ENCODE data around the gene NKTR.
A peak's percentile ranks its signal among the peaks of the same experiment; 100 is the strongest.

NKTR gene

DNA sequence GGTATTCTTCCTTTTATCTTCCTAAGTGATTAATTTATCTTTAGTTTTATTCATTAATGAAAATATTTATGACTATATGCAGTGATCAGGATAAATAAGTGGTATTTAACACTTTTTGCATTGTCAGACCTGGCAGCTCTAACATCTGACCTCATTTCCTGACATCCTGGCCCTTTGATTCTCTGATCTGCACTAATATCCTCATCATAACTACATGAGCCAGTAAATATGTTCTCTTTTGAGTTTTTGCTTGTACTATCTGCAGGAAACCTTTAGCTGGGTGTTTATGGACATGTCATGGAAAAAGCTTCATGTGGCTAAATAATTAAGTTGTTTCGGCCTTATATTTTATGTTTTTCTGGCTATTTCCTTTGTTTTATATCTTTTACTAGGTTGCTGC lies 10.5 kb downstream of the NKTR start:
- H3K4me3 ChIP-seq (replicated peaks; ENCODE audit: low read depth, low read length) = no peak overlapping the region
- TF ChIP-seq, protein P1, sequence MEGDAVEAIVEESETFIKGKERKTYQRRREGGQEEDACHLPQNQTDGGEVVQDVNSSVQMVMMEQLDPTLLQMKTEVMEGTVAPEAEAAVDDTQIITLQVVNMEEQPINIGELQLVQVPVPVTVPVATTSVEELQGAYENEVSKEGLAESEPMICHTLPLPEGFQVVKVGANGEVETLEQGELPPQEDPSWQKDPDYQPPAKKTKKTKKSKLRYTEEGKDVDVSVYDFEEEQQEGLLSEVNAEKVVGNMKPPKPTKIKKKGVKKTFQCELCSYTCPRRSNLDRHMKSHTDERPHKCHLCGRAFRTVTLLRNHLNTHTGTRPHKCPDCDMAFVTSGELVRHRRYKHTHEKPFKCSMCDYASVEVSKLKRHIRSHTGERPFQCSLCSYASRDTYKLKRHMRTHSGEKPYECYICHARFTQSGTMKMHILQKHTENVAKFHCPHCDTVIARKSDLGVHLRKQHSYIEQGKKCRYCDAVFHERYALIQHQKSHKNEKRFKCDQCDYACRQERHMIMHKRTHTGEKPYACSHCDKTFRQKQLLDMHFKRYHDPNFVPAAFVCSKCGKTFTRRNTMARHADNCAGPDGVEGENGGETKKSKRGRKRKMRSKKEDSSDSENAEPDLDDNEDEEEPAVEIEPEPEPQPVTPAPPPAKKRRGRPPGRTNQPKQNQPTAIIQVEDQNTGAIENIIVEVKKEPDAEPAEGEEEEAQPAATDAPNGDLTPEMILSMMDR (IDR thresholded peaks at IDR 0.05; ENCODE audit: low read length, missing control alignments) = no peak
- DNase-seq (ENCODE audit: low read depth) = no peak

DNA sequence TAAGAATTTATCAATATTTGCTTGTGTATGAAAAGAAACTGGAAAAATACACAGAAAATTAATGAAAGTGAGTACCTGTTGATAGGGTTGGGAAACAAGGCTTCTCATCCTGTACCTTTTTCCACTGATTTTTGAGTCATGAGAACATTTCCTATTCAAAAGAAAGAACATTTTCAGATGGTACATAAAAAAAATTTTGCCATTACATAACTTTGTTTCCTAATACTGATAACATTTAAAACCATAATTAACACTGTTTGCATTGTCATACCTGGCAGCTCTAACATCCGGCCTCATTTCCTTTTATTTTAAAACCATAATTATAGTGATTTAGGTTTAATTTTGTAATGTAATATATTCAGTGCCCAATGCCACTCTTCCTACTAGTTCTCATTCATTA lies 11.7 kb downstream of the NKTR start:
- no peak overlapping the region for H3K4me3 ChIP-seq (replicated peaks; ENCODE audit: low read depth, low read length)
- TF ChIP-seq, protein P1 (IDR thresholded peaks at IDR 0.05; ENCODE audit: low read length, missing control alignments) = no peak
- no peak for DNase-seq (ENCODE audit: low read depth)

GRCh38 chr3:42612928-42613327 lies 12.4 kb downstream of the NKTR start:
- H3K4me3 ChIP-seq (replicated peaks; ENCODE audit: low read depth, low read length) = no peak overlapping the region
- DNase-seq (ENCODE audit: low read depth) = no peak
- TF ChIP-seq, protein P1 (IDR thresholded peaks at IDR 0.05; ENCODE audit: low read length, missing control alignments) = no peak

DNA sequence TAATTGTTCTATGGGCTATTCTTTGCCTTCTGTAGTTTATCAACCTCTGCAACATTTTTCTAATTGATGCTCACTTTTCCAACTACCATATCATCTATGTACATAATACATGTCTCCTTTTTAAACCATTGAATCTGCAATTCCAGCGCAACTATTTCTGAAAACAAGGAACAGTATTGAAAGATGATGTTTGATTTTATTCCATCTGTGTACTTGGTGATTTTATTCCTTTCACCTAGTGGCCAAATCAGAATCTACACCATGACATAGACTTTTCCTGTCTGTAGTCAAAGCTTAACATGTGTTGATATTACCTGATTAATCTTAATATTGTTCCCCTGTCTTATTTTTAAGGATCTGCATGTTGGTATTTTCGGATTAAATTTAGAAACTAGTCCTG lies 13.0 kb downstream of the NKTR start:
- TF ChIP-seq, protein P1 (IDR thresholded peaks at IDR 0.05; ENCODE audit: low read length, missing control alignments) = peak; percentile 47
- no peak overlapping the region for H3K4me3 ChIP-seq (replicated peaks; ENCODE audit: low read depth, low read length)
- no peak for DNase-seq (ENCODE audit: low read depth)

DNA sequence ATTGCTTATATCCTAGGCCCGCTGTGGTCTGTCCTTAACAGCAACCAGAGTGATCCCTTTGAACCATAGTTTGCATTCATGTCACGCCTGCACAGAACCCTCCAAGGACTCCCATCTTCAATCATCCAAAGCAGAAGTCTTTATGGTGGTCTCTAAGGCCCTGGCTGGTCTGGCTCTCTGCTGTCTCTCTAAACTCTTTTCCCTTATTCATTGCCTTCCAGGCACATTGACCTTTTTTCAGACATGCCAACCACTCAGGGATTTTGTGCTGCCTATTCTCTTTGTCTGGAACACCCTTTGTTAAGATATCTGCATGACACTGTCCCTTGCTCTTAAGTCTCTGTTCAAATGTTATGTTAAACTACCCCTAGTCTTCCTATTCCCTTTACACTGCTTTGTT lies 31.1 kb downstream of the NKTR start:
- H3K4me3 ChIP-seq (replicated peaks; ENCODE audit: low read depth, low read length) = no peak overlapping the region
- TF ChIP-seq, protein P1 (IDR thresholded peaks at IDR 0.05; ENCODE audit: low read length, missing control alignments) = no peak
- no peak for DNase-seq (ENCODE audit: low read depth)

DNA sequence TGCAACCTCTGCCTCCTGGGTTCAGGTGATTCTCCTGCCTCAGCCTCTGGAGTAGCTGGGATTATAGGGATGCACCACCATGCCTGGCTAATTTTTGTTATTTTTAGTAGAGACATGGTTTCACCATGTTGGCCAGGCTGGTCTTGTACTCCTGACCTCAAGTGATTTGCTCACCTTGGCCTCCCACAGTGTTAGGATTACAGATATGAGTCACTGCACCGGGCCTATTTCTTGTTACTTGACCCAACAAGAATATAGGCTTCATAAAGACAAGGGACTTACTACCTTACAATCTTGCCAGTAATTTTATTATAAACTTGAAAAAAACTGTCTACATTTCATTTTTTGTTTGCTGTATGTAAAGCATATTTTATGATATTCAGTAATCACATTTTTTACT lies 31.7 kb downstream of the NKTR start:
- peak; percentile 23 for DNase-seq (ENCODE audit: low read depth)
- H3K4me3 ChIP-seq (replicated peaks; ENCODE audit: low read depth, low read length) = no peak overlapping the region
- TF ChIP-seq, protein P1 (IDR thresholded peaks at IDR 0.05; ENCODE audit: low read length, missing control alignments) = no peak

DNA sequence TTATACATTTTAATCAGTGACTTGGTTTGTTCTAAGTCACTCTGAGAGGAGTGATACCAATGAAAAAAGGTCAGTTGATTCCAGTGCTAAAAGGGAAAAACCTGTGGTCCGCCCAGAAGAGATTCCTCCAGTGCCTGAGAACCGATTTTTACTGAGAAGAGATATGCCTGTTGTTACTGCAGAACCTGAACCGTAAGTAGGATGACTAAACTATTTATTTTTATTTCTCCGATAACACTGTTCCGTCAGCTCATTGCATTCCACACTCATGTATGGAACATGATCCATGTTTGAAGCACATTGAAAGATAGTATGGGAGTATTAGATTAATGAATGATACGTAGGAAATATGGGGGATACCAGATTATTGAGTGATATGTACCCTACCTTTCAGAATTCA lies 33.1 kb downstream of the NKTR start:
- no peak overlapping the region for H3K4me3 ChIP-seq (replicated peaks; ENCODE audit: low read depth, low read length)
- TF ChIP-seq, protein P1 (IDR thresholded peaks at IDR 0.05; ENCODE audit: low read length, missing control alignments) = no peak
- DNase-seq (ENCODE audit: low read depth) = no peak
